Stimulated activated CD8-positive, alpha-beta memory T cell treated with anti-CD3 and anti-CD28 coated beads, Interleukin-7, amount 100 ng/mL, for 1 hour (primary cell): ENCODE measurements around the gene BDNF.
"Not testable (repeated sequence)": the region's sequence is repeated elsewhere in the genome, so short reads cannot be mapped to it uniquely, and the experiment has no call there.

Experiments used
- DNase-seq, 2 donors: peaks; one replicate each; pipeline ENCODE4 v3.0.0-alpha.2; 2020; ENCODE audit warnings: low read depth in 2 of 2

The BDNF gene

DNA sequence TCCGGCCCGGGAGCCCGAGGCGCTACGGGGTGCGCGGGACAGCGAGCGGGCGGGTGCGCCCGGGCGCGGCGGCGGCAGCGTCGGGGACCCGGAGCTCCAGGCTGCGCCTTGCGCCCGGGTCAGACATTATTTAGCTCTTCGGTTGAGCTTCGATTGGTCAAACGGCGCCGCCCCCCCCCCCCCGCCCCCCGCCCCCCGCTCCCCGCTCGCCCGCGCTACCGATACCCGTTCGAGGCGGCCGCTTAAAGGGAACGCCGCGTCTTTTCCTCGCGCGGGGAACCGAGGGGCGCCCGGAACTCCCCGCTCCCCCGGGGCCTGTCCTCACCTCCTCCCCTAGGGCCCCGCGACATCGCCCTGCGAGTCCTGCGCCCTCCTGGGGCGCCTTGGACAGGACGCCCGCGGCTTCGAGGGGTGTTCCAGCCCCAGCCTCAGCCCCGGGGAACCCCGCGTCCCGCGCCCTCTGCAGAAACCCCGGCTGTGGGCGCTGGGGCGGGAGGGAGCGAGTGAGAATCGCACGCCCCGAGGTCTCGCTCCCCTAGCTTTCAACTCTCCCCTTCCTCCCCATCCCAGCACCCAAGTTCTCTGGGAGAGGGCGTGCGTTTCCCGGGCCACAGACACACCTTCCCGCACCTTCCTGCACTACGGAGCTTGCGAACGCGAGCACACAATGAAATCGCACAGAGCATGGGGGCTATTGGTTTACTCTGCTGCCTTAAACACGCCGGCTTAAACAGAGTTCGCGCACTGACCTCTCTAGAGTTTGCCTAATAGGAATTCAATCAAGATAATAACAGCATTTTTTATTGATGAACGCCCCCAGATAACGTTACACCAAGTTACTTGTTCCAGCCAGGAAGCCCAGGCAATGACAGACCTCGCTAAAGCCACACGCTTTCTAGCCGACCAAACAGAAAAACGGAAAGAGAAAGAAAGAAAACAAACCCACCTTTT lies at the start of gene BDNF:
TSS of gene BDNF (minus strand) at position 105 of the 951 bp plus-strand sequence. CDS start 41,891 bp downstream, outside the sequence.
- DNase-seq = no peak

DNA sequence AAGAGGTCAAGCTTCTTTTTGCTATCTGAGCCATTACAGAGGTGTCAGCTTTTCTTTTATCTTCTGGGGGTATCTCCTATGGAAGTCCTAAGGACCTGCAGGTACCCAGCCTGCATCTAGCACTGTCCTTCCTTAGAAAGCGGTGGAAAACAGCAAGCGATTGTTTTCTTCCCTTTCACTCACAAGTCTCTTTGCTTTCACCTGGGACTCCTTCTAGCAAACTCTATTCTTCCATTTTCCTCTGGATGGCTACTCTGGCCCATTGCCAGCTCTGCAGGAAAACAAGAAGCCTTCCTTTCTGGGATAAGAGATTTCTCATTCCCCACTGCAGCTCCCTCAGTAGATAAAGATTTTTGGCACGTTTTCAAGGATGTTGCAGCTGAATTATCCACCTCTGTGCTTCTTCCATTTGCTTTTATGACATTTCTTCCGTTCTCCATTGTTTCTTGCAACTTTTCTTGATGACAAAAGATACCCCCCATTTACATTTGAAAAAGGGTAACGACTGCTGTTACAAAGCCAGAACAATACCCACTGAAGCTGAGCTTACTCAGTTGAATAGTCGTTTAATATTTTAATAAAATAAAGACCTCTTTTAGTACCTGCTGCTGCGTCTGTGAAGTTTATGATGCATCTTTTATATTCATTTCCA lies 40.2 kb upstream of the BDNF start:
- DNase-seq = no peak

DNA sequence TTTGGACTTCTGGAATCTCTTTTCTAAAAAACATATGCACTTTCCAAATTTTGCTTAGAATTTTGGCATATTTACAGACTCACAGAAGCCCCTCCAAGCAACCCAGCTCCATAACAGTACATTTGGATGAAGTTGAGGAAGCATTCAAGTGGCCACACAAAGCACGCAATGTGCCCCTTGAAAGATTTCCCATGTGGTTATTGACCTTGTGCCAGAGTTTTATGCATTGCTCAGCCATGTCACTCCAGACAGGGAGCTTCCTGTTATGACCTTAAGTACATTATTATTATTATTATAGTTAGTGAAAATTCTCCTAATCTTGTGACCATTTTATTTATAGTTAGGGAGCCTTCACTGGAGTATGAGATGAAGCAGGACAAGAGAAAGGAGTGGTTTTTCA lies 35.0 kb upstream of the BDNF start:
- DNase-seq = no peak

DNA sequence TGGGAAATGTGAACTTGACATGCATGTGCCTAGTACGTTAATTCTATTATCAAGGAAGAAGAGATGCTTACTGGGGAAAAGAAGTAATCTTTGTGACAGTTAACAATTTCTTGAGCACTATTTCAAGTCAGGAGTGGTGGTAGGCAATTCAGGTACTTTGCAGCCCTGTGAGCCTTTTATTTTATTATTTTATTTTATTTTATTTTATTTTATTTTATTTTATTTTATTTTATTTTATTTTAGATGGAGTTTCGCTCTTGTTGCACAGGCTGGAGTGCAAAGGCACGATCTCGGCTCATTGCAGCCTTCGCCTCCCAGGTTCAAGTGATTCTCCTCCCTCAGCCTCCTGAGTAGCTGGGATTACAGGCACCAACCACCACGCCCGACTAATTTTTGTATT lies 31.5 kb upstream of the BDNF start:
- not testable (repeated sequence) for DNase-seq

DNA sequence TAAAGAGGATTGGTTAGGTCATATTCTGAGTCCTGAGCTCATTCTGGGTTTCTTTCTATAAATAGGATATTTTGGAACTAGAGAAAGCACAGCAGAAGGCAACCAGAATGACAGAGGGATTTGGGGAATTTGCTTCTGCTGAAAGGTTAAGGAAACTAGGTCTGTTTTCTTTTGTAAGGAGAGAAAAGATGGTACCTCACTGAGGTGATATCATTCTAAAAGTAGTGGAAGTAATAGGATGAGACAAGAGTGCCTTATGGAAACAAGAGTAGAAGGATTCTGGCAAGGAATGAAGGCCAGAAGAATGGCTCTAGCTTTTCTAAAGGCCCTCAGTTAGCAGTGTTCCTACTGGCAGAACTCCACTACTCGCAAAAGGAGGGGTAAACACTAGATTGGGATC lies 26.7 kb upstream of the BDNF start:
- no peak for DNase-seq

DNA sequence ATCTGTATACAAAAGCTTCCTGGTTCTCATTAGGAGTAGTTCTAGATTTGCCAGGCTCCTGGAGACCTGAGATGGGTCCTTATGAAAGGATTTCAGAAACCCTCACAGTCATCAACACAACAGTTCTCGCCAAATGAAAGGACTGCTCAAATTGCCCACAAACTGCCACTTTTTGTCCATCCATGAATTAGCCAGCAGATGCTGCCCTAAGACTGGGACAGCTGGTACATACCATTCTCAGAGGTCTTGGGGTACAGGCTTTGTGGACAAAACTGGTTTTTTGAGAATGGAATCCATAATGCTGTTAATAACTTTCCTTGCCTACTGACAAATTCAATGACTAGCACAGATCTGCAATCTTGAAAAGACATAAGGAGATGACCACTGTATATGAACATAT lies 23.4 kb upstream of the BDNF start:
- no peak for DNase-seq

DNA sequence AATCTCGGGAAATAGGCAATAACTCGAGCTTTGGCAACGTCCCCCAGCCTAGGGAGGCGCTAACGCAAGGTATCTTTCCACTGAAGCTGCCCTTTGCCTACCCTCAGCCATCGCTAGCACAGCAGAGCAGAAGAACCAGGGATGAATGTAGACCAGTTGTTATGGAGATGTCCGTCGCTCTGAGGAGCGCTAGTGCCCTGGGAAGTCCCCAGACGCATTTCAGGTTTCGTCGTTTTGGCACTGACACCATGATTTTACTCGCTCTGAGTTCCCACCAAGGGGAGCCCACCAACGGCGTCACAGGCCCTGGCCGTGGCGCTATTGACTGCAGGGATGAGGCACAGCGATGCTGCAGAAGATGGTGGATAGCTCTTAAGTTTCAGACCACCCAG lies 22.7 kb upstream of the BDNF start:
- DNase-seq = no peak

DNA sequence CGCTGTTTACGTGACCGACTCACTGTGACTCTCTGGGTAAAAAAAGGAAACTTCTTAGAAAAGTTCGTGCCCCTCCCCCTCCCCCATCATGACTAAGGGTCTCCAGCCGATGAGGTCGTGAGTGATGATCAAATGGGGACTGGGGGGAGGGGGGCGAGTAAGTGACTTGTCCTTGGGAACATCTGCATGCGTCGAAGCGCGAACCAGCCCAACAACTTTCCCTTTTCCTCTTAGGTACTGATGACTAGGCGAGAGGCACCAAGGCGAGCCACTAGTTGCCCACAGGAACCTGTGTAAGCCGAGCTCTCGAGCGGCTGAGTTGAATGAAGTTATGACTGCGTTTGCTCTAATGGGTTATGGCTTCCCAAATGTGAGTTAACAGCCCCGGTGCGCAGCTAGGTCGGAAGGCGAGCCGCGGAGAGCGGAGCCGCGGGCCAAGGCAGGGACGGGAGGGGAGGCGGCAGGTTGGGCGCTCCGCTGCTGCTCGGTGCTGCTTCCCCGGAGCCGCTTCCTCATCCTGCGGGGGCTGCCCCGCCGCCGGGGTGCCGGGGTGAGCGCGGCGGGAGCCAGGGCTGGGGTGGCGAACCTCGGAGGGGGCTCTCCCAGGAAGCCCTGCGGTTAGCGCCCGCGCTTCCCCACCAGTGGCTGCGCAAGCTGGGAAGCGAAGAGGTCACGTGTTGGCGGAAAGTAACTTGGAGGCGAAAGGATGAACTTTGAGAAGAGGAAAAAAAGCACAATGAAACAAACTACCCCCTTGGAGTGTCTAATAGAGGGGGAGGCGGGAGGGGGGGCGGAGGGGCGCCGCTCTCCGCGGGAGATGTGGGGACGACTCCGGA lies 22.1 kb upstream of the BDNF start:
- DNase-seq = no peak

DNA sequence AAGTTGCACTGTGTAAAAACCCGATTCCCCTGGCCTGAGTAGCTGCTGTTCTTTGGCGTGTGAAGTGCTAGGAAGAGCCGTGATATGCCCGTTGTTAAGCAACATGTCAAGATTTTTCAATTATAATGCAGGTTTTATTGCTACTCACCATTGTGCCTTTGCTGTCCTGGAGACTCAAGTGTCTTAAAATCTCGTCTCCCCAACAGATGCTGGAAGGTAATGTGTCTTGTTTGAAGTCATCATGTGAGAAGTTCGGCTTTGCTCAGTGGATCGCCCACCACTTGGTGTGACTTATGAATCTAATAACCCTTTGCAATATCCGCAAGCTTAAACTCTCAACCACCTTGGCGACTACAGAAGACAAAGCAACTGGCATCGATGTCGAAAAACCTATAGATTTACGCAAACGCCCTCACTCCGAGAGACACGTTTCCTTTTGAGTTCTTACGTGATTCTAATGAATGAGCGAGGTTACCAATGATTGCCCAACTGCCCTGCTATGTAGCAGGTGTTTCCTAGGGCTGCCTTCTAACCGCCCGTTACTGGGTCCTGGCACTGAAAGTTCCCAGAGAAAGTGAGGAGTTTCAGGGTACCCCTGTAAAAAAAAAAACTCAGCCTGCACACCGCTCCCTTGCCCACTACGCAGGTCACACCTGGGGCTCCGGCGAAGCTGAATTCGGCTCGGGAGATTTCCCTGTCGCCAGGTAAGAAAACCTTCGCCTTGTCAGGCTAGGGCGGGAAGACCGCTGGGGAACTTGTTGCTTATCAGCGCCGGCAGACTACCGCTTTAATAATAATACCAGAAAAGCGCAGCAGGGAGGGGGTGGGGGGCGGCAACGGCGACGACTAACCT lies 21.2 kb upstream of the BDNF start:
- no peak for DNase-seq

DNA sequence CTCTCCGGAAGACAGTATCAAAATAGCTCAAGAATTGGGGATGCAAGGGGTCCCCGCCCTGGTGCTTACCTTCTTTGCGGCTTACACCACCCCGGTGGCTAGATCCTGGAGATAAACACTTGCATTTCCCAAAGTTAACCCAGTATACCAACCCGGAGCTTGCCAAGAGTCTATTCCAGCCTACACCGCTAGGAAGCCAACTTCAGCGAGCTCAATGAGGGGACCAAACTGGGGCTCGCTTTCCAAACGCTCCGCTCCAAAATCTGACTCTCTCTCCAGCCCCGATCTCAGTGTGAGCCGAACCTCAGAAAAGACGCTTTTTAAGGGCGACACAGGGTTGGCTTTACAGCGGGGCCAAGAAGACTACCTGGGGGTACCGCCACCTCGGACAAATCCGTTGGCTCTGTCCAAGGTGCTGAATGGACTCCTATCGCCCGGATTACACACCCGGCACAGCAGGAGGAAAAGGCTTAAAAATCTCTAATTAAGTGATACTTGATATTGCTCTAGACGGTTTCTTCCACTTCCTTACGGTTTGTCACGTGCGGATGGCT lies 20.1 kb upstream of the BDNF start:
- no peak for DNase-seq

DNA sequence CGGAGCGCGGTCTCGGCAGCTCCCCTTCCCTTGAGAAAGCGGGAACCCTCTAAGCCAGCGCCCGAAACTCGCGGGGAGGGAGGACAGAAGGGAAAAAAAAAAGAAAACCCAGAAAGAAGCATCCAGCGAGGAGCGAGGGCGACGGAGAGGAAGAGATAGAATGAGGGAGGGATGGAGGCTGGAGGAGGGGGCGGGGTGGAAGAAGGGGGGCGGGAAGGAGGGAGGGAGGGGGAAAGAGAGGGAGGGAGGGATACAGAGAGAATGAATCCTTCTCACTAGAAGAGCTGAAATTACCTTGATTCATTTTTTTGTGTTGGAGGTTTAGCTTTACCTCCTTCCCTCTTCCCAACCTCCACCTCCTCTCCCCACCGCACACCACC lies 19.3 kb upstream of the BDNF start:
- no peak for DNase-seq

DNA sequence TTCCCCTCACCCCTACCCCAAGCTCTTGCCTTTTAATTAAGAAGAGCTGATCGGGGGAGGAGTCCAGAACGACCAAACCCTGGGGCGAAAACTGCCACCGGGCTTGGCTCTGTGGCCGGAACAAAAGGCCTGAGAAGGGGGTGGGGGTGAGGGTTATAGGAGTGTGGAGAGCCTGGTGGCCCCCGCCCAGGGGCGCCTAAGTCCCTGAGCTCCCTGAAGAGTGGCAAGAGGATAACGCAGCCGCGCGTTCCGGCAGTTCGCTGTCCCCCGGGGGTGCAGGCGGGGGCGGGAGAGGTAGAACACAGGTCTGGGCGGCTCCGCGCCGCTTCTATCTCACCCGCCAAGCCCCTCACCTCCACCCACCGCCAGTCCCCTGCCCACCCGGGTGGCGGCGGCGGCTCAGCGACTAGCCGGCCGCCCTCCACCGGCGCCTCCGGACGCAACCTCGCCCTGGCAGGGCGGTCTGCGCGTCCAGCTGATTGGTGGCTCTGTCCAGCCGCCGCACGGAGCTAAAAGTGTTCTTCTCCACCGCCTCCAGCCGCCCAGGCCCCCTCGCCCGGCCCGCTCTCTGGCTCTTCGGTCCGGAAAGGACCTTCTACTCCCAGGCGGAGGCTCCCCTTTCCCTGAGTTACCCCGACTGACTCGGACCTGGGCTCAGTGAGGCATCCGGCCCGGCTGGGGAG lies 18.7 kb upstream of the BDNF start:
- no peak for DNase-seq

DNA sequence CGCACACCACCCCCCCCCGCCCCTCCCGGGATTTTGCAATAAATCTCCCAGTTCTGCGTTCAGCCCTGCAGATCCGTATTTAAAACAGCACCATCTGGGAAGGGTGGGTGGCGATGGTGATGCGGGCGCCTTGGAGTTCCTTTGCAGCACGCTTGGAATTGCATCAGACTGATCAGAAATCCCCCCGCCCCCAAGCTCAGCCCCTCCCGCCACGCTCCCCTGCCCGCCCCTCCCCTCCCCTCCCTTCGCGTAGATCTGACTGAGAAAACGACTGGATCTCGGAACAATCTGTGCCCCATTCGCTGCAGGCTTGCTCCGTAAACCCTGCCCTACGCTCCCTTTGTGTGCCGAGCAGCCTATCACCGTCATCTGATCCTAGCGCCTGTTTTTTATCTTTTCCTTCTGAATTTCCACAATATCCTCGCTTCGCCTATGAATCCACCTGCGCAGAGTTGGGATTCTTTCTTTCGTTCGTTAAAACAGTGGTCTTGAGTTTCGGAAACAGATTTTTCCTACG lies 18.1 kb upstream of the BDNF start:
- no peak for DNase-seq

DNA sequence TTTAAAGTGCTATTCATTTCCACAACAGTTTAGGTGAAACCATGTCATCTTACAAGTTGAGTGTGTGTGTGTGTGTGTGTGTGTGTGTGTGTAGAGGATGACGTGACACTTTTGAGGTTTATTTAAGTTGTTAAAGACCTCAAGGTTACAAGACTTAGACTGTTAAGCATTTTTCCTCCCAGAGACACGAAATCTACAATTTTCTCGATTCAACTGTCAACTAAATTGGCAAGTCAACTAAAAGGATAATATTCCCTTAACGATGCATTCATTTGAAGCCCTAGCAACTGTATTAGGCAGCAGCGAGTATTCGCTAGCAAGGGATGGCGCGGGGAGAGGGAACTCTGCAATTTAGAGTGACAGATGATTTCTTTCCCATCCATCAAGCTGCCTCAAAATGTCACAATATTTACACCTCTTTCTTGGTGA lies 17.6 kb upstream of the BDNF start:
- DNase-seq = no peak

DNA sequence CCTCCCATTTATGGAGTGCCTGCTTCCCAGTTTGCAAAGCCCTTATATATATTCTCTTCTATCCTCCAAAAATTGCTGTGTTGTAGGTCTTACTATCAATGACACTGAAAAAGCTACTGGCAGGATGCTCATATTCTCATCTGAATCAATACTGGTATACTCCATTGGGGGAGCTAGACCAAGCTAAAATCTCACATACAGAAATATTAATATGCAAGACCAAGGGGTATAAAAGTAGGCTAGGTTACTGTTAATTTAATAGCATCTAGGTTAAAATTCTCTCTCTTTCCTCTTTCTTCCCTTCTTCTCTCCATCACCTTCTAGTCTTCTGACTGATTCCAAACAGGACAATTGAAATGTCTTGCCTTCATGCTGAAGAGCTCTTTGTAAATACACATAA lies 17.1 kb upstream of the BDNF start:
- DNase-seq = no peak

DNA sequence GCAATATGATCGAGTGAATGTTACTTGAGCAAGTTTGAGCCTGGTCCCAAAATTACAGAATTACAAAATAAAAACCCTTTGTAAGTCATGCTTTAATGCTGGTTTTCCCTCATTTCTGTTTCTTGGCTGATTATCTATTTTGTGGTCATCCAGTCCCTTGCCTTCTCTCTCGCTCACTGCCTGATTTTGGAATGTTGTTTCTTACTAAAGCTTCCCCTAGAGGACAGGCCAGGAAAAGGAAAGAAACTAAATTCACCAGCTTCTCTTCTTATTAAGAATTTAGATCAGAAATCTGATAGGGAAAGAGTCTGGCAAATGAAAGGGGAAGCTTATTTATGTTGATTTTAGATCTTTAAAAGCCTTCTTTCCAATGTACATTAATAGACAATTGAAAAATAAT lies 16.6 kb upstream of the BDNF start:
- DNase-seq = no peak

DNA sequence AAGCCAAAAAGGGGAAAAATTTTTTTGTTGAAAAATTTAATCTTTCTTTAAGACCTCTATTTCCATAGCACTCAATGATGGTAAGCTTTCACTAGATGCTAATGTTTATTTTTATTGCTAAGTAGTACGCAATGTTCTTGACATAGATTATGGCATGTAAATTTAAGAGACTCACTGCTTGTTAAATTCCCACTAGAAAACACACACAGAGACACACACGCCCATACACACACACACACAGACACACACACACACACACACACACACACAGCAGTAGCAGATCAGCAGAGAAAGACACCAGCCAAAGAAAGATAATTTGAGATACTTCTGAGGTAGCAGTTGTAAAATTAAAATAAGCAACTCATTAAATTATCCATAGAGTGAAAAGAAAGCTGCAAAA lies 16.0 kb upstream of the BDNF start:
- DNase-seq = no peak

DNA sequence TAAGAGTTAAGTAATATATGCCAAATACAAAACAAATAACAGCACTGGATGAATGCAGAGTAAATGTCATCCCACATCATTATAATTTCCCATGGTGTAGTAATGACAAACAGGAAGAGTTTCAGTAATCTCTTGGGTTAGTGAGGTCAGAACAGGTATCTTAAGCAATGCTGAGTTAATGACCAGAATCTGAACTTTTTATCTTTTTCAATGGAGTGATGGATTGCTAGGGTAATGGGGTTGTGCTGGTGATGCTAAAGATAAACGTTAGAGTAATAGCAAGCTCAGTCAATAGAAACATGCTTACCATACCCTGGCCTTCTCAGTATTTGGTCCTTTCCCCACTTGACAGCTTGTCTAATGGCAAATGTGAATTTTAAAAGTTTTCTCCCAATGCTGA lies 11.5 kb upstream of the BDNF start:
- DNase-seq = no peak

DNA sequence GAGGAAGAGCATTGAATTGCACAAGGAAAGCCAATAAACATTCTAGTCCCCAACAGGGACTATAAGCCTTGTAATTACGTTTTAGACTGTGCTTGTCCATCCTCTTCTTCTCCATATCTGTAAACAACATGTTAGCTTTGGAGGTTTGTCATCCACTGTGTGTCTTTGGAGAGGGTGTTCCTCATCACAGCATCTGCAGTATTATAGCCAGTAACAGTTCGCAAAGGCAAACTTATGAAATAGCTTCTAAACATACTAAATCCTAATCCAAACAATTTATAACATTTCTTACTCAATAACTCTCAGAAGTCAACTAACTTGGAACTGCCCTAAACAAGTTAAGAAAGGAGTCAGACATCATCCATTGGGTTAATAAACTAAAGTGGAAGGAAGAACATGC lies 10.3 kb upstream of the BDNF start:
- no peak for DNase-seq

DNA sequence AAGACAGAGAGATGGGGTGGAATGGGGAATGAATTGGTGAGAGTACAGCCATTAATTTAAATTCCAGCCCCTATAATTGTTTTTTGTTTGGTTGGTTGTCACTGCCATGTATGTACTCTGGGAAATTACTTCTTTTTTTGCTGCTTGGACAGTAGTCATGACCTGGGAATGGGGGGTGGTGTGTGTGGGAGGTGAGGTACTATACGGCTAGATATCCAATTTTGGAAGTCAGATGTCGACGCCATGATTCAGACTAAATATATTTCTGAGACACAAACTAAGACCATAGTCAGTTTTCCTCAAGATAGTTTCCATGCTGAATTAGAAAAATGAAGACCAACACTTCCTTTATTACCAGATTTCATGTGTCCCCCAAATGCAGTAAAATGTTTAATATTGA lies 7.4 kb upstream of the BDNF start:
- DNase-seq = no peak
